Dedifferentiated amniotic fluid mesenchymal stem cell (primary cell): ENCODE data around the gene UBE3A.
"Not testable (repeated sequence)": the region's sequence is repeated elsewhere in the genome, so short reads cannot be mapped to it uniquely, and the experiment has no call there.

Source experiments
- DNase-seq: peaks from one replicate; pipeline ENCODE4 v3.0.0-alpha.2; 2016; ENCODE audit errors: extremely low spot score

UBE3A gene

DNA sequence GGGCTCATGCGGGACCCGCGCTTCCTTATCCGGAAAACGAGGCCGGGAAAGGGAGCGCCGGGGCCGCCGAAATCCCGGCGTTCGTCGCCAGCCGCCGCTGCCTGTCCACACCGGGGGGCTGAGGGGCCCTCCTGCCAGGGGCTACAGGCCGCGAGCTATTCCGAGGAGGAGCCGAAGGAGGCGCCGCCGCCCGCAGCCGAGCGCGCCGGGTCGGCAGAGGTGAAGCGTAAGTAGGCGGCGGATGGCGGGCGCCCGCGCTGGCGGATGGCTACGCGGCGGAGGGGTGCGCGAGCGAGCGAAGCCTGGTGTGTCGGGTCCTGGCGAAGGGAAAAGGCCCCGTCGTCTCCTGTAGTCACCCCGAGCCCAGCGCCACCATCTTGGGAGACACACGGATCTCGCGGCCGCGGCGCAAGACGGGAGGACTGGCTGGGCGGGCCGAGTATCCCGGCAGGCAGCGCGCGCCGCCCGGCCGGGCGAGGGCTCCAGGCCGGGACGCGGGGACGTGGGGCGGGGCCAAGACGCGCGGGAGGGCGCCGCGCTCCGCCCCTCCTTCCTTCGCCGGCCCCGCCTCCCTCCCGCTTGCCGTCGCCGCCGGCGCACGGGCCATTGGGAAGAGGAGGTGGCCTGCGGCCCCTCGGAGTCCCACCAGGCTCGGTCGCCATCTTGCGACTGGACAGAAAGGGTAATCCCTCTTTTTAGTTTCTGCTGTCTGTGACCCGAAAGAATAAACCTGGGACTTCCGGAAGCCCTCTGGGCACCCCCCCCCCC lies at the start of gene UBE3A:
TSS of gene UBE3A (minus strand) at position 424 of the 768 bp plus-strand sequence. CDS start 29,917 bp downstream, outside the sequence.
- peak; percentile 87 for DNase-seq

DNA sequence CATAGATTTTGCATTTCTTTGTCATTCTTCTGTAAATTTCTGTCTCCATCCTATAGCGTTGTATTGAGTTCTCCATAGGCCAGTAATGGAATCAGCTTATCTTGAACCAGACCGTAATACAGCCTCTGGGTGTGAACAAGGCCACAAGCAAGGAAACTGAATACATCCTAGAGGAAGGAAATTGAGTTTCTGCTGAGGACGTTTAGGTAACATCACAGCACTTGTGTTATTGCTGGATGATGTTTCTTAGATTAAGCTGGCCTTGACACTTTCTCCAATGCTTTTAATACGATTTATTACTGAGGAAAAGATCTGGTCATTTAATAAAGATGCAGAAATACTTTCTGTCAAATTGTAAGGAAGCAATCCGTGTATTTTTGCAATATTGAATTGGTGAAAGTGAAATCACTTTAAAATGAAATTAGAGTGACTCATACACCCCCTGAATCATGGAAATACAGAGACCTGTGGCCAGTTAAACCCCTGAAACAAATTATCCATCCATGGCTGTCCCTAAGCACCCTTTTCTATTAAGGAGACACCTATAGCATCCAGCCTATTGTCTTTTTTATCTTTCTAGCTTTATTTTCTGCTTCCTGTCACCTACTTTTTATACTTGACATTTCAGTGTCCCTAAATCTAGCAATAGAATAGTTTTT lies 48.5 kb upstream of the UBE3A start:
- DNase-seq, result no peak

GRCh38 chr15:25486051-25486450 lies 47.2 kb upstream of the UBE3A start:
- no peak for DNase-seq

DNA sequence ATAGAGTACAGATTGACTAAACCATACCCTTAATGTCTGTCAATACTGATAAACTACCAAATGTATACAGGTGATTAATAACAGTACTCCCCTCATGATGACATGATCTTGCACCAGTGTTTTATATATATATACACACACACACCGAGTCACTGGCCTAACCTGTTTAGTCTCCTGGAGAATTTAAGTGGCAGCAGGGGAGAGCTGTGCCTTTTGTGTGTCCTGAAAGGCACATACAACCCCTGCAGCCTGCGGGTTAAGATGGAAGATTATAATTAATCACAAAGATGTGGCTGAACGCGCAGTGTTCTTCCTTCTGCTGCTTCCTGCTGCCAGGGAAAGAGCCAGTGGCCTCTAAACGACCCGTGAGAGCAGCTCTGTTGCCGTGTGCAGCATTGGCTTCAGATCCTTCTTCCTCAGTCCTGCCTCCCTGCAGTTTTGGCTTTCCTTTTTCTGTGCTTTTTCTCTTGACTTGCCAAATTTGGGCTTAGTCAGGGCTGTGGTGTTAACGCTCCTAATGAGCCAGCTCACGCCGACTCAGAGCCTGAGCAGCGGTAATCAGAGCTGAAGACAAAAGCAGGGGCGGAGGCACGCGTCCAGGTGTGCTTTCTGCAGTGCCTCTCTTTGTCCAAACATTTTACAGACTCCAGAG lies 42.5 kb upstream of the UBE3A start:
- DNase-seq, result no peak

GRCh38 chr15:25478313-25478712 lies 39.5 kb upstream of the UBE3A start:
- DNase-seq, result no peak

DNA sequence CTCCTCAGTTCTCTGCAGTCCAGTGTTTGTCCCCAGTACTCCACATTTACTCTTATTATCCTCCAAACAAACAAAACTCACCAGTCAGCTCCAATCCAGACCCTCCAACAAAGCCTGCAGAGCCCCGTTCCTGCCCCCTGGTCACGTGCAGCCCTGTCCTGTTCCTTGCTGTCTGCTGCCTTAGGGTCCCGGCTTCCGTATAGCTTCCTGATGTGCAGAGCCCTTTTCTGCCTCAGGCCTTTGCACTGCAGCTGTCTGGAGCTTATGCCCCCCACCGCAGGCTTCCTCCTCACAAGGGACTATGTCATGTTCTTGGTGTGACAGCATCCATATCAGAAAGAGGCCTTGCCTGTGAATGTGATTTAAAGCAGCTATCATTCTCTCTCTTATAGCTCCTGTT lies 39.0 kb upstream of the UBE3A start:
- DNase-seq, result no peak

- no peak for DNase-seq
Observed at GRCh38 chr15:25474251-25474650, 35.4 kb upstream of the UBE3A start.

DNA sequence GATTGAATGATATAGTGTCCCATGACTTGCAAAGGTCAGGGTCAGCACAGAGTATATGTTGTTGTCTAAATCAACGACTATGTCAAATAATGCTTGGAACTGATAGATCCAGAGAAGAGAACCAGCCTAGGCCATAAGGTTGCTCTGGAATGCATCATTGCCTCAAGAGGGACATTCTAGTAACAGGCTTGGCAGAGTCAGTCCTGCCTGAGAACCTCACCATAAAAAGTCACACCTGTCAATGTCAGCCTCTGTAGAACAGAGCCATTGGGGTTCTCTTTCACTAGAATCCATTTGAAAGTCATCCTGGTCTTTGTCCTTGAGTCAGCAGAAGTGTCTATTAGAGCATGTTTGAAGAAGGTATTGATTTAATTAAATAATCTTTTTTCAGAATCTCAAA lies 31.4 kb upstream of the UBE3A start:
- DNase-seq, result no peak

- no peak for DNase-seq
Observed at GRCh38 chr15:25469377-25469776, 30.6 kb upstream of the UBE3A start.

DNA sequence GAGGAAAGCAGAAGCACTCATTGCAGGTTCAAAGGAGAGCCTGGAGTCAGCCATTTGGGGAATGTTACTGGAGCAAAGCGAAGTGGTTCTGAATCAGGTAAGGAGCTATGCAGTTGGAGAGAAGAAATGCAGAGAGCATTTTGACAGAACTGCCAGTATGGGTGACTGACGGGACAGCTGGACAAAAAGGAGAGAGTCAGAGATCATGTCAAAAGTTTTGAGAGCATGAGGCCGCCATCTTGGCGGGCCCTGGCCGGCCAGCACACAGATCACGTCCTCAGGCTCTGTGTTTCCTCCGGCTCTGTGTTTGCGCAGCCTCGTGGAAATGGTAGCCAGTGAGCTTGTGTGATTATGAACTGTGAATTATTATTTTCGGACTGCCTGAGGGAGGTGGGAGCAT lies 29.8 kb upstream of the UBE3A start:
- no peak for DNase-seq

GRCh38 chr15:25465835-25466234 lies 27.0 kb upstream of the UBE3A start:
- no peak for DNase-seq

DNA sequence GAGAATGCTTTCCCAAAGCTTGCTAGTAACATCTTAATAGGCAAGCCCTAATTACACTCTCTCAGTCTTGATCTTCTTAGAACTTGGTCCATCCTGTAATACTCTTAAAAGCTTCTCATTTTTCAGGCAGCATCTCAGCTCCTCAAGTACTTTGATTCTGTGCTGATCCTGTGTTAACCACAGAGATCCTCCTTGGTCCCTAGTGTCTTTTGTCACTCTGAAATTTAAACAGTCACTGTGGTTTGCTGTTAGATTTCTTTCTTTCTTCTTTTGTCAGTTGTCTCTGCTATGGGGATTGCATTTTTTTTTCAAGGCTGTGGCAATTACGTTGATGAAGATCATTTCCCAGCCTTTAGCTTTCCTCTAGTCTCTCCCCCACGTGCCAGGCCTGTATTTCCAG lies 26.0 kb upstream of the UBE3A start:
- no peak for DNase-seq

- DNase-seq, result no peak
Observed at GRCh38 chr15:25464383-25464782, 25.6 kb upstream of the UBE3A start.

GRCh38 chr15:25456196-25456595 lies 17.4 kb upstream of the UBE3A start:
- no peak for DNase-seq

- DNase-seq, result no peak
Observed at GRCh38 chr15:25455226-25455625, 16.4 kb upstream of the UBE3A start.

GRCh38 chr15:25454771-25455170 lies 15.9 kb upstream of the UBE3A start:
- DNase-seq, result no peak

- not testable (repeated sequence) for DNase-seq
Observed at GRCh38 chr15:25453246-25453645, 14.4 kb upstream of the UBE3A start.

GRCh38 chr15:25451501-25451900 lies 12.7 kb upstream of the UBE3A start:
- no peak for DNase-seq

DNA sequence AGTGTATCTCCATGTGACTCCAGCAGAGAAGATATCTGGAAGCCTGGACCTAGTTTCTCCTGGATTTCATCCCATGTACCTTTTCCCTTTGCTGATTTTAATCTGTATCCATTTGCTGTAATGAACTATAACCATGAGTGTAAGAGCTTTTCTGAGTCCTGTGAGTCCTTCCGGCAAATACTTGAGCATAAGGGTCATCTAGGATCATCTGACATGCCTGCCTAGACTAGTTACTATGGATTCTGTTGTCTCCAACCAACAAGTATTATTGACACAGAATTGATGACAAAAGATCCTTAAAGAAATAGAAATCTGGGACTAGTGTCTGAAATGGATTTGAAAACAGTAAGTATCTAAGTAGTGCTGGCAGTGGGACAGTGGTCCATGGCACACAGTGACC lies 11.3 kb upstream of the UBE3A start:
- DNase-seq, result no peak

DNA sequence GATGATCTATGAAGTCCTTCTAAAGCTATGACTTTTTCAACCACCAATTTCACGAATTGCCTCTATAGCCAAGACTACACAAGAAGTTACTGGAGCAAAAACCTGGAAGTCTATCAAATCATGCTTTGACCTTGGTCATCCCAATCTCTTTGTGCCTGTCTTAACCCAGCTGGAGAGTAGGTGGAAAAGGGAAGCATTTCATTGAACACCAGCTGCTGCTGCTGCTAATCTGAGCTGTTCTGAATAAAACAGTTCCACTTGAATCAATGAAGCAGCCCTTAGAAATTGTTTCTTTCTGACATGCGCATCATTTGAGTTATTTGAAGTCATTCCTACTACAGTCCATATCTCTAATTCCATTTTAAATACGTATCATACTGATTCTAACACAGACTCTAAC lies 7.3 kb upstream of the UBE3A start:
- no peak for DNase-seq

DNA sequence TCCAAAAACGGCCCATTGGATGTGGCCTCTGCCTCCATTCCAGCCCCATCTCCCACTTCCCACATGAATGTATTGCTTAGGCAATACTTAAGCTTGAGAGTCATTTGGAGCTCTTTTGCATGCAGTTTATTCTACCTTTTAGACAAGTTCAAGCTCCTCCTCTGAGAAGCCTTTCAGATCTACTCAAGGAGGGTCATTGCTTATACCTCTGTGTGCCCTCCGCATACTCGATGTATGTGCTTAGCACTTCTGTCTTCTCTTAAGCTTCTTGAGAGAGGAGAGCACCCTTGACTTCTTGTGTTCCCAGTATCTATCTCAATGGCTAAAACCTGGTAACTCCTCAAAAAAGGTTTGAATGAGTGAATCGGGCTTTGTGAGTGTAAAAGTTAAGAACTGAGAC lies 6.6 kb upstream of the UBE3A start:
- no peak for DNase-seq

GRCh38 chr15:25441111-25441510 lies 2.3 kb upstream of the UBE3A start:
- no peak for DNase-seq

DNA sequence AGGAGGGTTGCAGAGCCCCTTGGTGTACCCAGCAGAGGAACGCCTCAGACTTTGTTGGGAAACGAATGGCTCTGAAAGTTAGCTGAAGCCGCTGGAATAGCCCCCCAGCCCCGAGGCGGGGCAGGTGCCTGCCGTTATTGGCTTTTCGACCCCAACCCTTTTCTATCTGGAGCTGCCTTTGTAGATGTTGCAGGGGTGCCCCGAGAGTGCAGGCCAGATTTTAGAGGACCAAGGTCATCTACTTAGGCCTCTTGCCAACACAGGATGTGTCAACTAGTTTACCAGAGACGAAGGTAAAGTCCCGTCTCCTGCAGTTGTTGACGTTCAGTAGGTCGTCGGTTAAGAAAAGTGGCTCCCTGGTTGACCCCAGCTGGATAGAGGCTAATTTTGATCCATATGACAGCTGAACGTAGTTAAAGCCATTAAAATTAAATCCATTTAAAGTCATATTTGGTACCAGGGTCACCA lies 579 bp upstream of the UBE3A start:
- no peak for DNase-seq
